HG02759 (cell line): ENCODE results near the gene DMKN.

Experiments used
- ATAC-seq: cut with Tn5 transposase; IDR thresholded peaks from one replicate; pipeline ENCODE4 v1.9.1; 2021; ENCODE audit warnings: mild to moderate bottlenecking, moderate library complexity; ENCODE audit not compliant: unreplicated experiment

The DMKN gene

DNA sequence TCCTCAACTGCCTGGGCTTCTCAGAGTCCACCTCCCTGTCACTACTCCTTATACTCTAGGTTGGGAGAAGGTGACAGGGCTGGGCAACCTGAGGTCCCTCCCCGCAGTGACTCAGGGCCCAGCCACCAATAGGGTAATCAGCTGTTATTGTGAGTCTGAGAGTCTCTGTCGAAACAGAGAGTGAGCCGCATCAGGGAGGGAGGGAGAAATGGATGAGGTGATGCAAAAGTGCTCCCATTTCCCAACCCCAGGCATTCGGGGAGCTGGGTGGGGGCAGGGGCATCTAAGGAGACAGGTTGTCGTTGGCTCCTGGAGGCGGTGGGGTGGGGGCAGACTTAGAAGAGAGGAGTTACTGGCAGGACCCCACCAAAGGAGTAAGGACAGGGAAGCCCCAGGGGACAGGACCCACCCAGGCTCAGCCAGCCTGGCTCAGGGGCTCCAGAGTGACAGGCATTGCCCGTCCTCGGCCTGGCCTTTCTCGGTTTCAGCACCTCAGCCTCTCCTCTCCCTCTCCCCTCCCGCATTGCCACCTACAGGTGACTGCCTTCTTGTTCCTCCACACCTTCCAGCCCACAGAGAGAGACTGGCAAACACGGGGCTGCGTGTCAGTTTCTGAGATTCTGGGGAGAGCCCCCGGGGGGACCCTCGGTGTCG is at the start of gene DMKN:
Gene DMKN, minus strand, starts transcription at position 22 of the 654 bp plus-strand sequence. CDS start 174 bp downstream, outside the sequence.
- ATAC-seq: no peak

DNA sequence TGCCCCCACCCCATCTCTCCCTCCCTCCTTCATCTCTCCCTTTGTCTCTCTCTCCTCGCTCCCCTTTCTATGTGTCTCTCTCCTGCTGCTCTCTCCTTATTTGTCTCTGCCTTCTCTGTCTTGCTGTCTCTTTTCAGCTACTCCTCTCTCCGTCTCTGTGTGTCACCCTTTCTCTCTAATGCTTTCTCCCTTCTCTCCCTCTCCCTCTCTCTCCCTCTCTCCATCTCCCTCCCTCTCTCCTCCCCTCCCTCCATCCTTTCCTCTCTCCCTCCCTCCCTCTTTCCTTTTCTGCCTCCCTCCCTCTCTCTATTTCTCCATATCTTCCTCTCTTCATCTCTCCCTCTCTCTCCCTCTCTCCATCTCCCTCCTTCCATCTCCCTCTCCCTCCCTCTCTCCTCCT is 49.3 kb upstream of the DMKN start:
- no peak for ATAC-seq

DNA sequence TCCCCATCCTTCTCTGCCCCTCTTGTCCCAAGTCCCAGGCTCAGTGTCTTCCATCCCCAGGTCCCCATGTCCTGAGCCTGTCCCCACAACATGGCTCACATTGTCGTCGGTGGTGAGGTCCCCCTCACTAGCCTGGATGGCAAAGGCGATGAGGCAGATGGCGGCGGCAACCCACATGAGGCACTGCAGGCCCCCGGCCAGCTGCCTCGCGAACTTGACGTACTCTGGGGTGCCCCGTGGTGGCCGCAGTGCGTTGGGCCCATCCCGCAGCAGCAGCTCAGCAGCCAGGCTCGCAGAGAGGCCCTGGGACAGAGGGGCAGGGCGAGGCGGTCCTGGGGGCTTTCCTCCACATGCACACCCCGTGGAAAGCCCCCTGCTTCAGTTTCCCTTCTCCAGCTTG is 48.9 kb upstream of the DMKN start:
- ATAC-seq: no peak

DNA sequence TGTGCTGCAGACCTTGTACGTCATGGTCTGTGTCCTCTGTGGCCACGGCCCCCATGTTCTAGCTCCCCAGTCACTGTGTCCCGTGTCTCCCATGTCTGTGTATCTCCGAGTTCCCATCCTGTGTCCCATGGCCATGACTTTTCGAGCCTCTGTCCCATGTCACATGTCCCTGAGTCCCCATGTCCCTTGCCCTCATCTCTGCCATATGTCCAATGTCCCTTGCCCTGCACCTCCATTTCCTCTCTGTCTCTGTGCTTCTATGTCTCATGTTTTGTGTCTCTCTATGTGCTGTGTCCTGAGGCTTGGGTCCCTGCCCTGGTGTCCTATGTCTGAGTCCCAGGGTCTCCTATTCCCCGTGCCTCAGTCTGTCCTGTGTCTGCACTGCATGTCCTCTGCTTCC is 48.0 kb upstream of the DMKN start:
- no peak for ATAC-seq

DNA sequence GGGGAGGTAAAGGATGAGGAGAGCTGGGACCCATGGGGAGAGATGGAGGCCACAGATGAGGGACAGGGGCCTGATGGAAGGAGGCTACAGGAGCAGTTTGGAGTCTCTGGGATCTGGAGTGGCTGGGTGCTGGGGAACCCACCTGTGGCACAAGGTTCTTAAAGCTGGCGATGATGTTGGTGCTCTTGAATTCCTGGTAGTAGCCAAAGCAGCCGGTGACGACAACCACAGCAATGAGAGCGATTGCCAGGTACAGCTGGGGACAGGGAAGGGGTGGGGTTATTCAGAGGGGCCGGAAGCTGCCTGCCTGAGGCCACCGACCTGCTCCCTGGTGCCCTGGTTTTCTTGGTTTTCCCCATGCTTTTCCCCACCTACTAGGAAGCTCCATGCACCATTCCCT is 47.2 kb upstream of the DMKN start:
- no peak for ATAC-seq

DNA sequence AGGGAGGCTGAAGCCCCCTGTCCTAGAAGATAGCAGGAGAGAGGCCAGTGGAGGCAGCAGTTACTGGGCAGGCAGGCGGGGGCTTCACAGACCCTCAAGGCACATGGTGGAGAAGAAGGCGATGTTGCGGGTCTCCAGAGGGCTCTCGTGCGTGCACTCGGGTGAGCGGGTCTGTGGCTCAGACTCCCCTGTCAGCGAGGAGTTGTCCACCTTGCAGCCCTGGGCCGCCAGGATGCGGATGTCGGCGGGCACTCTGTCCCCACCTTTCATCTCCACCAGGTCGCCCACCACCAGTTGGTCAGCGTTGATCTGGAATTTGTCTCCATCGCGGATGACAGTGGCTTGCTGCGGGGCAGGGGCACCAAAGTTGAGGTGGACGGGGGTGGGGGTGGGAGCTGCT is 46.8 kb upstream of the DMKN start:
- no peak for ATAC-seq

DNA sequence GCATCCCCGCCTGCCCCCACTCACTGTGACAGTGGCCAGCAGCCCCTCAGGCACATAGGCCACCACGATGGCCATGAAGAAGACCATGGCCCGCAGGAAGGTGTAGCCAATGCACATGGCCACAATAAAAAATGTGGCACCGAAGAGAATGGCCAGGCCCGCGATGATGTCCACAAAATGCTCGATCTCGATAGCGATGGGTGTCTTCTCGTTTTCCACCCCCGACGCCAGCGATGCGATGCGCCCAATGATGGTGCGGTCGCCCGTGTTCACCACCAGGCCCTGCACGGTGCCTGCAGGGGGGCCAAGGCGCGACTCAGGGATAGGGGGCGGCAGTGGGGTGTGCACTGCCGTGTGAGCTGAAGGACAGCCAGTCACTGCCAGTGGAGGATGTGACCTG is 46.3 kb upstream of the DMKN start:
- ATAC-seq: no peak

GRCh38 chr19:35559281-35559659 is 45.8 kb upstream of the DMKN start:
- peak; percentile 72 for ATAC-seq

DNA sequence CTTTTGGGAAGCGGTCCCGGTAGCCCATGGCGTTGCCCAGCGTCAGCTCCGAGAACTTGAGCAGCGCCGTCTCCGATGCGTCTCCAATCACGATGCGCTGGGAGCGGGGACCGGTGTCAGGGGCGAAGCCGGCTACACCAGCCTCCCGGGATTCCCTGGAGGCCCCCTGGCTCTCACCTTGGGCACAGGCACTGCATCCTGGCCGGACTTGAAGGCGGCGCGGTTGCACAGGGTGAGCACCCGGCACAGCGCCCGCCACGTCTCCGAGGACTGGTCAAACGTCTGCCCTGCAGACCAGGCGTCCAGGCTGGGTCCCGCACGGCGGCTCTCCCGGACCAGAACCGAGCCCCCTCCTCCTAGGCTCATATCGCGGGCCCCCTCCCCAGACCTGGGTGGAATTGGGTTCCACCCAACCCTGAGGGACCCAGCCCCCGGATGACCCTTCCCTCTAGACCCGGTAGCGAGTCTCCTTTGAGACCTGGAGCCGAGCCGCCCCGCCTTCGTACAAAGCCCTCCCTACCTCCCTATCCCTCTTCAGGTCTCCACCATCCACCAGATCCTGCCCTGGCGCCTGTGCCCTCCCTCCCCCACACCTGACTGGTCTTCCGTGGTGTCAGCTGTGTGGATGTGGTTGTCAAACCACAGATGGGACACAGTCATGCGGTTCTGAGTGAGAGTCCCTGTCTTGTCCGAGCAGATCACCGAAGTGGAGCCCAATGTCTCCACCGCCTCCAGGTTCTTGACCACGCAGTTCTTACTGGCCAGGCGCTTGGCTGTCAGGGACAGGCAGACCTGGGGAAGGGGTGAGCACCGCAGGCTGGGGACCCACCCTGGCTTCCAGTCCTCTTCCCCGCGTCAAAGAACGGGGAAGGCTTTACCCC is 45.2 kb upstream of the DMKN start:
- ATAC-seq: no peak

- no peak for ATAC-seq
Observed at GRCh38 chr19:35557539-35558399, 44.3 kb upstream of the DMKN start.

DNA sequence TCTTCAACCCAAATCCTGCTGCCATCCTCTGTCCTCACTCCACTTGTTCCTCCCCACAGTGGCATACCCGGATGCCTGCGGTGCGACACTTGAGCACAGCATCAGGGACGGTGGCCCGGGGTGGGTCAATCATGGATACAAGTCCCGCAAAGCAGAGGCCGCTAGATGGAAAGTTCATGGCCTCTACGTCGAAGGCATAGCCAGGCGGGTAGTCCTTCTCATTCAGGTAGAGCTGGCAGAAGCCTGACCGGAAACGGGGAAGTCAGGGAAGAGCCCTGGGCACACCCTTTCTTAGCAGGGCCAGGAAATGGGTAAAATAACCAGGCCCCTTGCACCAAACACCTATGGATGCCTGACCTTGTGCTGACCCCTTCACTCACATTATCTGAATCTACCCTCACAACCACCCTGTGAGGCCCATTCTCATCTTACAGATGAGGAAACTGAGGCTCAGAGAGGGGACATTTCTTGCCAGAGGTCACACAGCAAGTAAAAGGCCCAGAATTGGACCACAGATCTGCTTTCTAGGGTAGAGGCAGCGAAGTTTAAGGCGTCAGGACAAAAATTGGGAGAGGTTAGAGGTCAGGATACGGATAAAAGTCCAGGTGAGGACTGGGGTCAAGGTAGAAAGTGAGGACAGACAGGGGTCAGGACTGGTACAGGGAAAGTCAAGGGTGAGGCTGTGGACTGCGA is 43.5 kb upstream of the DMKN start:
- ATAC-seq: no peak

- no peak for ATAC-seq
Observed at GRCh38 chr19:35556025-35556590, 42.7 kb upstream of the DMKN start.

GRCh38 chr19:35555301-35556005 is 42.0 kb upstream of the DMKN start:
- ATAC-seq: no peak

GRCh38 chr19:35554076-35554475 is 40.6 kb upstream of the DMKN start:
- no peak for ATAC-seq

GRCh38 chr19:35553385-35554000 is 40.0 kb upstream of the DMKN start:
- no peak for ATAC-seq

GRCh38 chr19:35552534-35553384 is 39.3 kb upstream of the DMKN start:
- no peak for ATAC-seq

GRCh38 chr19:35551091-35551810 is 37.8 kb upstream of the DMKN start:
- no peak for ATAC-seq
